ENCODE results near the gene TRRAP. TPM values are rescaled to one million over a fixed set of nuclear protein-coding genes. Genes with fewer than 3 reads are reported as not detected.

The TRRAP gene
- total and polyA plus RNA-seq, 4 donors = 4.3 to 22.7 (median 10.1) TPM

- TF ChIP-seq, protein P1, sequence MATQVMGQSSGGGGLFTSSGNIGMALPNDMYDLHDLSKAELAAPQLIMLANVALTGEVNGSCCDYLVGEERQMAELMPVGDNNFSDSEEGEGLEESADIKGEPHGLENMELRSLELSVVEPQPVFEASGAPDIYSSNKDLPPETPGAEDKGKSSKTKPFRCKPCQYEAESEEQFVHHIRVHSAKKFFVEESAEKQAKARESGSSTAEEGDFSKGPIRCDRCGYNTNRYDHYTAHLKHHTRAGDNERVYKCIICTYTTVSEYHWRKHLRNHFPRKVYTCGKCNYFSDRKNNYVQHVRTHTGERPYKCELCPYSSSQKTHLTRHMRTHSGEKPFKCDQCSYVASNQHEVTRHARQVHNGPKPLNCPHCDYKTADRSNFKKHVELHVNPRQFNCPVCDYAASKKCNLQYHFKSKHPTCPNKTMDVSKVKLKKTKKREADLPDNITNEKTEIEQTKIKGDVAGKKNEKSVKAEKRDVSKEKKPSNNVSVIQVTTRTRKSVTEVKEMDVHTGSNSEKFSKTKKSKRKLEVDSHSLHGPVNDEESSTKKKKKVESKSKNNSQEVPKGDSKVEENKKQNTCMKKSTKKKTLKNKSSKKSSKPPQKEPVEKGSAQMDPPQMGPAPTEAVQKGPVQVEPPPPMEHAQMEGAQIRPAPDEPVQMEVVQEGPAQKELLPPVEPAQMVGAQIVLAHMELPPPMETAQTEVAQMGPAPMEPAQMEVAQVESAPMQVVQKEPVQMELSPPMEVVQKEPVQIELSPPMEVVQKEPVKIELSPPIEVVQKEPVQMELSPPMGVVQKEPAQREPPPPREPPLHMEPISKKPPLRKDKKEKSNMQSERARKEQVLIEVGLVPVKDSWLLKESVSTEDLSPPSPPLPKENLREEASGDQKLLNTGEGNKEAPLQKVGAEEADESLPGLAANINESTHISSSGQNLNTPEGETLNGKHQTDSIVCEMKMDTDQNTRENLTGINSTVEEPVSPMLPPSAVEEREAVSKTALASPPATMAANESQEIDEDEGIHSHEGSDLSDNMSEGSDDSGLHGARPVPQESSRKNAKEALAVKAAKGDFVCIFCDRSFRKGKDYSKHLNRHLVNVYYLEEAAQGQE (IDR thresholded peaks at IDR 0.05) = no peak
- TF ChIP-seq GABPA (IDR thresholded peaks at IDR 0.05 in 1 of 2, conservative IDR thresholded peaks at IDR 0.05 in 1 of 2) (no peak), ATF3 (IDR thresholded peaks at IDR 0.05) (no peak)
Measured at GRCh38 chr7:98930921-98931320, 52.6 kb downstream of the TRRAP start (continued).

- Histone ChIP-seq H3K27me3 (ENCODE audit: control insufficient read depth in 4 of 4, insufficient read depth in 4 of 4, low read length in 3 of 4) (no peaks in the 10 kb centered on the region), H3K36me3 (ENCODE audit: control insufficient read depth in 4 of 4, insufficient read depth in 3 of 4, low read depth in 1 of 4, low read length in 3 of 4) (peaks cover 22 to 85% (median 60%) of the 10 kb centered on the region in 4 donors), H3K27ac (ENCODE audit: low read depth in 1 of 2, low read length in 2 of 2) (no peak overlapping the region), H3K4me1 (ENCODE audit: control insufficient read depth in 4 of 4, insufficient read depth in 4 of 4, low read length in 3 of 4) (no peaks in the 10 kb centered on the region), H3K9ac (ENCODE audit: low read depth in 1 of 2, low read length in 2 of 2) (no peak overlapping the region), H3K4me3 (ENCODE audit: low read depth in 1 of 3, low read length in 3 of 3) (no peak overlapping the region), H3K9me3 (ENCODE audit: control insufficient read depth in 4 of 4, low read length in 3 of 4) (no peaks in the 10 kb centered on the region)
- no peak for DNase-seq (ENCODE audit: low spot score)
- 97% methylated on average over 13 of the region's 13 CpGs for WGBS
- TF ChIP-seq RAD21 (IDR thresholded peaks at IDR 0.05) (no peak), RXRA (IDR thresholded peaks at IDR 0.05) (no peak), GABPA (IDR thresholded peaks at IDR 0.05 in 1 of 2, conservative IDR thresholded peaks at IDR 0.05 in 1 of 2) (no peak), HNF4G (IDR thresholded peaks at IDR 0.05) (no peak), HNF4A (conservative IDR thresholded peaks at IDR 0.05) (no peak), FOXA1 (IDR thresholded peaks at IDR 0.05) (no peak), EGR1 (IDR thresholded peaks at IDR 0.05; ENCODE audit: low read depth in 2 of 2) (no peak), NR2F2 (IDR thresholded peaks at IDR 0.05) (no peak), MAX (IDR thresholded peaks at IDR 0.05) (no peak), YY1 (IDR thresholded peaks at IDR 0.05) (no peak), FOXA2 (IDR thresholded peaks at IDR 0.05) (no peak), JUND (IDR thresholded peaks at IDR 0.05) (no peak), CTCF (IDR thresholded peaks at IDR 0.05; ENCODE audit: low read depth, low read length, missing input control) (no peak), TAF1 (conservative IDR thresholded peaks at IDR 0.05) (no peak), SP1 (IDR thresholded peaks at IDR 0.05) (no peak), ATF3 (IDR thresholded peaks at IDR 0.05) (no peak), ZBTB33 (IDR thresholded peaks at IDR 0.05) (no peak)
- TF ChIP-seq, protein P1 (IDR thresholded peaks at IDR 0.05) = no peak
Measured at GRCh38 chr7:98933321-98933720, 55.0 kb downstream of the TRRAP start.
